ENCODE measurements around the gene PCDH8. TPM values are rescaled to one million over a fixed set of nuclear protein-coding genes. Genes with fewer than 3 reads are reported as not detected.

PCDH8 gene
- total RNA-seq, 4 donors from 2014 or later, result not detected

GRCh38 chr13:52887165-52887564 lies 38.7 kb upstream of the PCDH8 start:
- intact Hi-C loops (cut with DNase I), result no loop called here
- no peak for DNase-seq
- peaks cover 0 to 16% (median 0%) of the 10 kb centered on the region in 3 donors for H3K4me1 ChIP-seq
- no peaks in the 10 kb centered on the region for H3K9me3 ChIP-seq
- H3K27ac ChIP-seq, result no peak overlapping the region
- no peaks in the 10 kb centered on the region for H3K36me3 ChIP-seq
- 70 to 87% methylated on average over 1 of the region's 1 CpG for WGBS, 2 donors
- TF ChIP-seq POLR2A (IDR thresholded peaks at IDR 0.05) (no peak), CTCF (IDR thresholded peaks at IDR 0.05) (no peak)
- no peak overlapping the region for H3K4me3 ChIP-seq
- no peaks in the 10 kb centered on the region for H3K27me3 ChIP-seq

DNA sequence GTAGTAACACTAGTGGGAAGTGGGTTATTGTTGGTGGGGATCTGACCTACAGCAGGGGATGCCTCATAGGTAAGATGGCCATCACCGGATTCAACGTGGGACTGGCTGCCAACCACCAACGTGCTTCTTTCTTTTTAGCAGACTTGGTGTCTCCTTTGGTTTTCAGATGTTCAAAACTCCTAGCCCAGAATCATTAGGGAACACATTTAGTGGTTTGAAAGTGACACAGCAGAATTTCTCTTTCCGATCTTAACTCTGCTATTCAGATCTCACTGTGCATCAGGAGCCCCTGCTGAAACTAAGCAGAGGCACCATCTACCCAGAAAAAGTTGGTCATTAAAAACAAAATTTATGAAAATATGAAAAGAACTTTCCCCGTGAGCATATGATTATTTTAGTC lies 36.7 kb upstream of the PCDH8 start:
- Histone ChIP-seq H3K27ac (no peak overlapping the region), H3K27me3 (no peaks in the 10 kb centered on the region), H3K36me3 (no peaks in the 10 kb centered on the region), H3K4me1 (peaks cover 0 to 16% (median 0%) of the 10 kb centered on the region in 3 donors), H3K4me3 (no peak overlapping the region), H3K9me3 (no peaks in the 10 kb centered on the region)
- DNase-seq, result no peak
- intact Hi-C loops (cut with DNase I), result no loop called here
- WGBS, 2 donors, result 64 to 69% methylated on average over 5 of the region's 5 CpGs
- no peak for TF ChIP-seq POLR2A (IDR thresholded peaks at IDR 0.05)
- TF ChIP-seq CTCF (IDR thresholded peaks at IDR 0.05), result no peak

DNA sequence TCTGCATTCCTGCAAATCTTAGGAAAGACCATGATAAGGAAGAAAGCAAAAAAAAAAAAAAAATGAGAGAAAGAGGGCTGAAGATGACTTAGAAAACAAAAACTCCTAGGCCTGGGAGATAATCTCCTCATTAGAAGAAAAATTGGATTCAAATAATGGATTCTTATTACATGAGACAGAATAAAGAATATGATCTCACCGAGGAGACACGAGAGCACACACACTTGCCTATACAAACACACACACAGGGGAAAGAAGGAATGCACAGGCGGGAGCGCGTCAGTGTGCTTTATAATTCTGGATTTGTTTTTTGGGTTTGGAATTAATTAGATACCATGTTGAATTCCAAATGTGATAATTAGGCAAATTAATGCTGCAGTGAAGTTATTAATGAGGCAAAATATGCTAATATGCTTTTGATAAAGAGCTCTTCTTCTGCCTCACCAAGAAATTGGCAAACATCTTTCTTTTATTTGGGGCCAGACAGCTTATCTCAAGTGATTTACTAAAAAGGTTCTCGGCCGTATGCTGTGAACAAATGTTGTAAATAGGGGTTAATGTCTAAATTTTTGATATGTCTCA lies 36.1 kb upstream of the PCDH8 start:
- Histone ChIP-seq H3K9me3 (no peaks in the 10 kb centered on the region), H3K36me3 (no peaks in the 10 kb centered on the region), H3K4me1 (peaks cover 0 to 14% (median 0%) of the 10 kb centered on the region in 3 donors), H3K27ac (no peak overlapping the region), H3K27me3 (no peaks in the 10 kb centered on the region), H3K4me3 (no peak overlapping the region)
- WGBS, 2 donors, result 66 to 70% methylated on average over 7 of the region's 7 CpGs
- TF ChIP-seq CTCF (IDR thresholded peaks at IDR 0.05) (no peak), POLR2A (IDR thresholded peaks at IDR 0.05) (no peak)
- no peak for DNase-seq
- intact Hi-C loops (cut with DNase I), result no loop called here

GRCh38 chr13:52882785-52883184 lies 34.3 kb upstream of the PCDH8 start:
- no peak for DNase-seq
- H3K27ac ChIP-seq, result no peak overlapping the region
- no peak for TF ChIP-seq POLR2A (IDR thresholded peaks at IDR 0.05)
- no peak for TF ChIP-seq CTCF (IDR thresholded peaks at IDR 0.05)
- H3K4me1 ChIP-seq, result no peaks in the 10 kb centered on the region
- H3K36me3 ChIP-seq, result no peaks in the 10 kb centered on the region
- no peaks in the 10 kb centered on the region for H3K9me3 ChIP-seq
- 74 to 87% methylated on average over 2 of the region's 2 CpGs for WGBS, 2 donors
- intact Hi-C loops (cut with DNase I), result no loop called here
- no peak overlapping the region for H3K4me3 ChIP-seq
- H3K27me3 ChIP-seq, result no peaks in the 10 kb centered on the region

- TF ChIP-seq CTCF (IDR thresholded peaks at IDR 0.05) (no peak), POLR2A (IDR thresholded peaks at IDR 0.05) (no peak)
- WGBS, 2 donors, result 22 to 26% methylated on average over 6 of the region's 6 CpGs
- DNase-seq, result no peak
- Histone ChIP-seq H3K4me3 (no peak overlapping the region), H3K9me3 (peaks cover 0 to 10% (median 3%) of the 10 kb centered on the region in 3 donors), H3K36me3 (no peaks in the 10 kb centered on the region), H3K4me1 (no peaks in the 10 kb centered on the region), H3K27ac (no peak overlapping the region), H3K27me3 (no peaks in the 10 kb centered on the region)
- intact Hi-C loops (cut with DNase I), result no loop called here
Measured at GRCh38 chr13:52879950-52880741, 31.7 kb upstream of the PCDH8 start.

All from esophagus squamous epithelium (tissue), 5 donors.